NCI-H2081 (cell line): ENCODE data around the gene MBD5.

Experiments
- DNase-seq, 2 experiments: peaks; one replicate each; lab custom pipeline; 2025; lab: John Stamatoyannopoulos, UW

Gene MBD5

GRCh38 chr2:148122788-148123187, 101.9 kb downstream of the MBD5 start:
- no peak for DNase-seq

- DNase-seq = no peak
Observed at GRCh38 chr2:148124271-148124670, 103.4 kb downstream of the MBD5 start.

GRCh38 chr2:148130581-148130980, 109.7 kb downstream of the MBD5 start:
- no peak for DNase-seq

GRCh38 chr2:148132412-148132811, 111.5 kb downstream of the MBD5 start:
- DNase-seq = no peak

GRCh38 chr2:148135705-148136104, 114.8 kb downstream of the MBD5 start:
- no peak for DNase-seq

GRCh38 chr2:148136441-148136840, 115.5 kb downstream of the MBD5 start:
- DNase-seq = no peak

- no peak for DNase-seq
Observed at GRCh38 chr2:148161909-148162435, 141.1 kb downstream of the MBD5 start.

- no peak for DNase-seq
Observed at GRCh38 chr2:148162871-148163270, 142.0 kb downstream of the MBD5 start.

GRCh38 chr2:148165975-148166374, 145.1 kb downstream of the MBD5 start:
- no peak for DNase-seq

GRCh38 chr2:148167241-148167766, 146.4 kb downstream of the MBD5 start:
- DNase-seq = no peak

- no peak for DNase-seq
Observed at GRCh38 chr2:148167855-148168254, 147.0 kb downstream of the MBD5 start.

- DNase-seq = no peak
Observed at GRCh38 chr2:148172131-148172753, 151.4 kb downstream of the MBD5 start.

GRCh38 chr2:148173168-148173567, 152.3 kb downstream of the MBD5 start:
- no peak for DNase-seq

GRCh38 chr2:148177559-148177958, 156.7 kb downstream of the MBD5 start:
- no peak for DNase-seq

- no peak for DNase-seq
Observed at GRCh38 chr2:148179724-148180123, 158.8 kb downstream of the MBD5 start.

- DNase-seq = no peak
Observed at GRCh38 chr2:148184976-148185375, 164.1 kb downstream of the MBD5 start.

- DNase-seq = no peak
Observed at GRCh38 chr2:148194882-148195281, 174.0 kb downstream of the MBD5 start.

GRCh38 chr2:148201075-148202004, 180.4 kb downstream of the MBD5 start:
- peak in 1 of 2 experiments; percentile 7 for DNase-seq

GRCh38 chr2:148202237-148202636, 181.3 kb downstream of the MBD5 start:
- no peak for DNase-seq

GRCh38 chr2:148207111-148207510, 186.2 kb downstream of the MBD5 start:
- no peak for DNase-seq

- DNase-seq = no peak
Observed at GRCh38 chr2:148209603-148210002, 188.7 kb downstream of the MBD5 start.

- no peak for DNase-seq
Observed at GRCh38 chr2:148218326-148219075, 197.6 kb downstream of the MBD5 start.
